Nephron (organoid): ENCODE results near the gene RBM4B.

Experiments used
- H3K27ac Mint-ChIP-seq, 3 experiments: 2 replicates each; pipeline ENCODE4 v1.8.0; 2020; ENCODE audit warnings: mixed read lengths in 3 of 3, mild to moderate bottlenecking in 2 of 3, moderate library complexity in 1 of 3
- H3K27me3 Mint-ChIP-seq: 2 replicates; pipeline ENCODE4 v1.8.0; 2021; ENCODE audit warnings: low read depth, mild to moderate bottlenecking, moderate library complexity, mixed read lengths
- H3K36me3 Mint-ChIP-seq: 2 replicates; pipeline ENCODE4 v1.8.0; 2020; ENCODE audit warnings: low read depth, mixed read lengths
- H3K4me1 Mint-ChIP-seq: 2 replicates; pipeline ENCODE4 v1.8.0; 2020; ENCODE audit warnings: mixed read lengths
- H3K4me3 Mint-ChIP-seq, 3 experiments: 2 replicates each; pipeline ENCODE4 v1.8.0; 2020; ENCODE audit warnings: mild to moderate bottlenecking in 3 of 3, mixed read lengths in 3 of 3, moderate library complexity in 2 of 3
- H3K9me3 Mint-ChIP-seq: 2 replicates; pipeline ENCODE4 v1.8.0; 2020; ENCODE audit warnings: mixed read lengths
- TF ChIP-seq, protein P1 (sequence below), 3 experiments: fragments of 200-600 bp; sonication (generic); IDR thresholded peaks; one replicate each; pipeline ENCODE4 v1.5.0; 2021; ENCODE audit warnings: antibody characterized with exemption in 3 of 3; ENCODE audit not compliant: unreplicated experiment in 3 of 3

Gene RBM4B

DNA sequence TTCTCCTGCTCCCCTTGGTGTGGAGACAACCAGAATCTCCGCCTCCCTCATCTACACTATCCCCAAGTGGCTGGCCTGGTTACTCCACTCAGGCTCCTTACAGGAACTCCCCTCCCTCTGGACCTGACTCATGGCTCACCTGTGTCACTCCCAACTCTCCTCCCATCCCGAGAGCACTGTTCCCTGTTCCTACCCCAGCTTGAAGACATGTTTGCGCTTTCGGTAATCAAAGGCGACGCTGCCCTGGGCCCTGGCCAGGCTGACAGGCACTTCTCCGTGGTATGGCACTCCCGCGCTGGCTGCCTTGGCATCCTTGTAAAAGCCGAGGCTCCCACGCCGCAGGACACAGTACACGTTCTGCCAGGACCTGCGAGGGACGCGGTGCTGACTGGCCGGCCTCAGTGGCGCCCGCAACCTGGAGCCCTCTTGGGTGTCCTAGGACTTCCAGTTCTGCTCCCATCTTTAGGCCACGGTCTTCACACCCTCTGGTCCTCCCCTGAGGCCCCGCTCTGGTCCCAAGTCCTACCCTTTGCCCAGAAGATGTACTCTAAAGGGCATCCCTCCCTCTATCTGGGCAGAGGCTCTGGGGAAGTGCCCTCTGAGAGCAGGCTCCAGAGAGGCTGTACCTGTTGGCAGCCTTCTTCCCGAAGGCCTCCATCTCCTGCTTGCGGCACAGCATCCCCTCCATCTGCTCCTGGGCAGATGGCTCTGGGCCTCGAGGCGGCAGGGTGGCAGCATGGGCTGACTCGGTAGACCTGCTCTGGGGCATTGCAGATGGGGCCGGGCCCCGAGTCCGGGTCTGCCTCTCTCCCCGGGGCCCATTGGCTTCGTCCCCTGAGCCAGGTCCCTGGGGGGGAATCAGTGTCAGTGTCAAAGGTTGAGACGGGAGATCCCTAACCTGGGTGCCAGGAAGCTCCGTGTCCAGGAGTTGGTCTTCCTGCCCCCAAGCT is 9.4 kb upstream of the RBM4B start:
- Mint-ChIP-seq H3K36me3 (peaks cover 20% of the 10 kb centered on the region), H3K27ac (no peak overlapping the region), H3K4me3 (no peak overlapping the region), H3K4me1 (peaks cover 5% of the 10 kb centered on the region), H3K27me3 (peaks cover 3% of the 10 kb centered on the region), H3K9me3 (no peaks in the 10 kb centered on the region)
- TF ChIP-seq, protein P1, sequence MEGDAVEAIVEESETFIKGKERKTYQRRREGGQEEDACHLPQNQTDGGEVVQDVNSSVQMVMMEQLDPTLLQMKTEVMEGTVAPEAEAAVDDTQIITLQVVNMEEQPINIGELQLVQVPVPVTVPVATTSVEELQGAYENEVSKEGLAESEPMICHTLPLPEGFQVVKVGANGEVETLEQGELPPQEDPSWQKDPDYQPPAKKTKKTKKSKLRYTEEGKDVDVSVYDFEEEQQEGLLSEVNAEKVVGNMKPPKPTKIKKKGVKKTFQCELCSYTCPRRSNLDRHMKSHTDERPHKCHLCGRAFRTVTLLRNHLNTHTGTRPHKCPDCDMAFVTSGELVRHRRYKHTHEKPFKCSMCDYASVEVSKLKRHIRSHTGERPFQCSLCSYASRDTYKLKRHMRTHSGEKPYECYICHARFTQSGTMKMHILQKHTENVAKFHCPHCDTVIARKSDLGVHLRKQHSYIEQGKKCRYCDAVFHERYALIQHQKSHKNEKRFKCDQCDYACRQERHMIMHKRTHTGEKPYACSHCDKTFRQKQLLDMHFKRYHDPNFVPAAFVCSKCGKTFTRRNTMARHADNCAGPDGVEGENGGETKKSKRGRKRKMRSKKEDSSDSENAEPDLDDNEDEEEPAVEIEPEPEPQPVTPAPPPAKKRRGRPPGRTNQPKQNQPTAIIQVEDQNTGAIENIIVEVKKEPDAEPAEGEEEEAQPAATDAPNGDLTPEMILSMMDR (IDR thresholded peaks at IDR 0.05; ENCODE audit: unreplicated experiment in 3 of 3): no peak

DNA sequence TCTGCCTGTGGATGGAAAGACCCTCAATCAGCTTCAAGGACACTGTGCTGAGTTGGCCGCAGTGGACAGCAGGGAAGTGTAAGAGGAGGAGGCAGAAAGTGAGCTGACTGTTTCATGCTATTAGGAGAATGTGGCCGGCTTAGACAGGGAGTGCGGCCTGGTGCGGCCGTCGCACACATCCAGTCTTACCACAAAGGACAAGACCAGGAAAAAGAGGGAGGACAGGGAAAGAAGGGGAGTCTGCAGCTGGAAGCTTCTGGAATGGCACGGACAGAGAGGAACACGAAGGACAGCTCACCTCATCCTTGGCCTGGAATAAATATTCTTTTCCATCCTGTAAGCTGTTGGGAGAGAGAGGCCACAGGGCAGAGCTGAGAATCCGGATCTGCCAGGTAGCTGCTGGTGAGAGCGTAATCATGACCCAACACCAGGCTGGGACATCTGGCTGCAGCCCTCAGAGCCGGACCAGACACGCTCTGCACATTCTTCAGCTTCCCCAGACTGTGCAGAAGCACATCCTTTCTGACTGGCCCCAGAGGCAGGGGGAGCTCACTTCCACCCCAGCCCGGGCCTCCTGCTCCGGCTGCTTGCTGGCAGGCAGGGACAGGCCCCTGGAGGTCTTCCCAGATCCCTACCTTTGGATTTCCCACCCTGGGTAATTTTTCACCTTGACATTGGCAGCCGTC is 8.6 kb upstream of the RBM4B start:
- Mint-ChIP-seq H3K36me3 (peaks cover 20% of the 10 kb centered on the region), H3K27me3 (peaks cover 3% of the 10 kb centered on the region), H3K27ac (no peak overlapping the region), H3K4me3 (no peak overlapping the region), H3K9me3 (no peaks in the 10 kb centered on the region), H3K4me1 (peaks cover 5% of the 10 kb centered on the region)
- TF ChIP-seq, protein P1 (IDR thresholded peaks at IDR 0.05; ENCODE audit: unreplicated experiment in 3 of 3): no peak

DNA sequence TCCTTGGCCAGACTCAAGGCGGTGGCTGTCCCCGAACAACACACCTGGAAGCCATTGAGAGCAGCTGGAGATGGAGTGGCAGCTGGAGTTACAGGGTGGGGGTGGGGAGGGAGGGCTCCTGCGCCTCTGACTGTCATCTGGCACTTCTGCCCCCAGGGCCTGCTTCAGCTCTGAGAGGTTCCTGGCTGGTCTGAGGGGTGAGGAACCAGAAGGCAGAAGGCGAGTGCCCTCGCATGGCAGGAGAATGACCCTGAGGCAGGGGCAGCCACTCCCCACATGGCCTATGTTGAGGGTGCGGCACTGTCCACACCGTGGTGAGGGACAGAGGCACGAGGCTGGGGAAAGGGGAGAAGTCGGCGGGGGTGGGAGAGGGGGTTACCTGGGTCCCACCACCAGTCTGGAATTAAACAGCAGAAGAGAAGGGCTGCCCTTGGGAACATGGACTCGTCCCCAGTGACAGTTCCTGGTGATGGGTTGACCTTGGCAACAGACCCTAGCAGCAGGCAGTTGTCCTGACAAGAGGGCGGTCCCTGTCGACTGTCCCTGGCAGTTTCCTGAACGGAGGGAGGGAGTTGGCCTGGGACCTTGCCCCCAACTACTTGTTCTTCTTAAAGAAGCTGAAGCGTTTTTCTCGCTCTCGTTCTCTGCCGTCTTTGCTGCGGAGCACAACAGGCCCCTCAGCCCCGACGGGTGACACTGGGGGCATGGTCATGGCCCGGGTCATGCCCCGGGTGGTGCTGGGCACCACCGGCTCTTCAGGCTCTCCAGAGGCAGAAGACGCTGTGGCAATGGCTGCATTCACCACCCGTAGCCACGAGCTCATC is 7.8 kb upstream of the RBM4B start:
- no peak overlapping the region for H3K4me3 Mint-ChIP-seq
- no peaks in the 10 kb centered on the region for H3K9me3 Mint-ChIP-seq
- H3K27ac Mint-ChIP-seq: no peak overlapping the region
- H3K36me3 Mint-ChIP-seq: peaks cover 20% of the 10 kb centered on the region
- H3K27me3 Mint-ChIP-seq: peaks cover 3% of the 10 kb centered on the region
- peaks cover 5% of the 10 kb centered on the region for H3K4me1 Mint-ChIP-seq
- TF ChIP-seq, protein P1 (IDR thresholded peaks at IDR 0.05; ENCODE audit: unreplicated experiment in 3 of 3): no peak

DNA sequence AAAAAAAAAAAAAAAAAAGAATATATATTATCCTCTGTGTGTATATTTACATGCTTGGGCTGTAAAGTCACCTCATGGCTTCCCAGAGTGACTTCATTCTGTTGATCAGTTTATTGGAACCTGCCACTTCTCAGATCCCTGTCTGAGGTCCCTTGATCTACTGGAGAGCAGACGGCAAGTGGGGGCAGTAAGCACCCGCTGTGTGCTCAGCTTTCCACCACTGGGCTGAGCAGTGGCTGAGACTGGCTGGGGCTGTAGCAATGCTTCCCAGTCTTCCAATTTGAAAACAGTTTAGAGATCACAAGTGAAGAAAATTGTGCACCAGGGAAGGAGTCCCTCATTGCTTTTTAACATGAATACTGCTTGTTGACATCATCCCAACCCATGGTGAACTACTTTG is 6.9 kb upstream of the RBM4B start:
- Mint-ChIP-seq H3K9me3 (no peaks in the 10 kb centered on the region), H3K4me1 (peaks cover 5% of the 10 kb centered on the region), H3K27ac (no peak overlapping the region), H3K27me3 (peaks cover 3% of the 10 kb centered on the region), H3K36me3 (peaks cover 20% of the 10 kb centered on the region), H3K4me3 (no peak overlapping the region)
- TF ChIP-seq, protein P1 (IDR thresholded peaks at IDR 0.05; ENCODE audit: unreplicated experiment in 3 of 3): no peak

DNA sequence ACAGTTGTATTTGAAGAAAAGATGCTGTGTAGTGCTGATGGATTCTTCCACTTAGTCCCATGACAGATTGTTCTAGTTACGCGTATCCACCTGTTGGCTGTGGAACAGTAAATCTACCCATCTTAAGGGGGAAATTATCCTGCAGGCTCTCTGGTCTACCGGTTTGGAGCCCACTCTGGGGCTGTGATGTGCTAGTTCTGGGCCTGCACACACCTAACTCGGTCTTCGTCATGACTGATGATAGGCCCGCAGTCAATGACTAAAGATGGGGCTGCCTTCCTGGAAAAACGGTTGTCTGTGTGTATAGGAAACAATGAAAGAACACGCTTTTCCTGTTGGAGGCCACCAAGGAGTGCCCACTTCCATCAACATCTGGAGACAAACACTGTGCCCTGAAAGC is 6.2 kb upstream of the RBM4B start:
- TF ChIP-seq, protein P1 (IDR thresholded peaks at IDR 0.05; ENCODE audit: unreplicated experiment in 3 of 3): no peak
- Mint-ChIP-seq H3K36me3 (peaks cover 20% of the 10 kb centered on the region), H3K9me3 (no peaks in the 10 kb centered on the region), H3K4me1 (peaks cover 5% of the 10 kb centered on the region), H3K27ac (no peak overlapping the region), H3K4me3 (no peak overlapping the region), H3K27me3 (peaks cover 3% of the 10 kb centered on the region)
